Measurements from ENCODE around the gene RACK1. TPM values are rescaled to one million over a fixed set of nuclear protein-coding genes. Genes with fewer than 3 reads are reported as not detected.
"Not testable (repeated sequence)": the region's sequence is repeated elsewhere in the genome, so short reads cannot be mapped to it uniquely, and the experiment has no call there.

Gene RACK1
- total and polyA plus RNA-seq, 2 donors (not counting 3 experiments of a cell fraction or from before 2014, with no cell fraction given) = 1,910 to 5,629 TPM

GRCh38 chr5:181215997-181216989 lies 27.4 kb downstream of the RACK1 start:
- POLR2A ChIA-PET = no interaction called here
- no peak for TF ChIP-seq CTCF (IDR thresholded peaks at IDR 0.05; ENCODE audit: extremely low read depth in 1 of 2, insufficient read depth in 1 of 2, low read depth in 1 of 2, low read length in 2 of 2)
- no peak for TF ChIP-seq EZH2 (IDR thresholded peaks at IDR 0.05; ENCODE audit: borderline replicate concordance, low read depth, low read length, severe bottlenecking)
- no peak for TF ChIP-seq POLR2AphosphoS5 (IDR thresholded peaks at IDR 0.05; ENCODE audit: insufficient read depth, low read depth, low read length)
- TF ChIP-seq JUN (IDR thresholded peaks at IDR 0.05; ENCODE audit: borderline replicate concordance, insufficient read depth, insufficient read length, low read depth) = no peak
- no peak for TF ChIP-seq POLR2A (IDR thresholded peaks at IDR 0.05; ENCODE audit: low read depth, low read length)
- no peak for FAIRE-seq
- no TSS peak for BruUV-seq (replicated peaks)
- Histone ChIP-seq H3K27me3 (ENCODE audit: control insufficient read depth in 2 of 2, insufficient read depth in 2 of 2, low read length in 2 of 2) (peaks cover 0 to 4% of the 10 kb centered on the region in 2 experiments), H3K4me3 (replicated peaks in 1 of 3; ENCODE audit: insufficient read depth in 1 of 3, low read depth in 1 of 3, low read length in 3 of 3) (peak overlapping the region; percentile 4 to 48 (median 10)), H3K9me3 (replicated peaks; ENCODE audit: control insufficient read depth, insufficient read depth, low read length) (no peaks in the 10 kb centered on the region), H2AFZ (ENCODE audit: low read depth, low read length) (peak overlapping the region; percentile 63), H3K27ac (ENCODE audit: insufficient read depth, low read depth, low read length) (no peak overlapping the region), H3K36me3 (ENCODE audit: control insufficient read depth in 2 of 2, extremely low read depth in 1 of 2, insufficient read depth in 2 of 2, low read length in 2 of 2) (no peaks in the 10 kb centered on the region), H3K9me1 (replicated peaks; ENCODE audit: control insufficient read depth, extremely low read depth, insufficient read depth, low read length) (no peaks in the 10 kb centered on the region), H4K20me1 (replicated peaks; ENCODE audit: control insufficient read depth, extremely low read depth, insufficient read depth, low read length) (no peaks in the 10 kb centered on the region), H3K9ac (replicated peaks; ENCODE audit: extremely low read depth, insufficient read depth, low read length) (no peak overlapping the region), H3K79me2 (ENCODE audit: control insufficient read depth, insufficient read depth, low read length) (no peaks in the 10 kb centered on the region), H3K4me1 (ENCODE audit: control insufficient read depth, extremely low read depth, insufficient read depth, low read length) (peaks cover 10% of the 10 kb centered on the region), H3K4me2 (ENCODE audit: insufficient read depth, low read length) (peak overlapping the region; percentile 63)
- dilution Hi-C loops (cut with MboI; ENCODE audit: extremely low pct_ligation_motif_present, low sequenced_read_pairs) (no loop called here), intact Hi-C loops (cut with micrococcal nuclease) (no loop called here)
- DNase-seq (ENCODE audit: low read depth, low spot score) = no peak
- CTCF ChIA-PET = interaction anchor here (1.0 to 1.8 kb wide), 2 partner anchors 9 to 28 kb away, joined by 3 to 8 read pairs; no protein-coding TSS in a partner anchor

GRCh38 chr5:181214249-181214648 lies 29.5 kb downstream of the RACK1 start:
- H3K36me3 ChIP-seq (ENCODE audit: control insufficient read depth in 2 of 2, extremely low read depth in 1 of 2, insufficient read depth in 2 of 2, low read length in 2 of 2); H3K9ac ChIP-seq (replicated peaks; ENCODE audit: extremely low read depth, insufficient read depth, low read length); POLR2A ChIA-PET; H3K9me3 ChIP-seq (replicated peaks; ENCODE audit: control insufficient read depth, insufficient read depth, low read length); H3K9me1 ChIP-seq (replicated peaks; ENCODE audit: control insufficient read depth, extremely low read depth, insufficient read depth, low read length); DNase-seq (ENCODE audit: low read depth, low spot score); intact Hi-C loops (cut with micrococcal nuclease); H3K4me2 ChIP-seq (ENCODE audit: insufficient read depth, low read length); BruUV-seq (replicated peaks); H2AFZ ChIP-seq (ENCODE audit: low read depth, low read length); H3K79me2 ChIP-seq (ENCODE audit: control insufficient read depth, insufficient read depth, low read length); H4K20me1 ChIP-seq (replicated peaks; ENCODE audit: control insufficient read depth, extremely low read depth, insufficient read depth, low read length); dilution Hi-C loops (cut with MboI; ENCODE audit: extremely low pct_ligation_motif_present, low sequenced_read_pairs); FAIRE-seq; H3K27me3 ChIP-seq (ENCODE audit: control insufficient read depth in 2 of 2, insufficient read depth in 2 of 2, low read length in 2 of 2); H3K4me3 ChIP-seq (replicated peaks in 1 of 3; ENCODE audit: insufficient read depth in 1 of 3, low read depth in 1 of 3, low read length in 3 of 3); H3K27ac ChIP-seq (ENCODE audit: insufficient read depth, low read depth, low read length): not testable (repeated sequence)
- CTCF ChIA-PET = interaction anchor here (1.0 to 1.4 kb wide), 2 partner anchors 11 to 22 kb away, joined by 3 read pairs; no protein-coding TSS in a partner anchor
- H3K4me1 ChIP-seq (ENCODE audit: control insufficient read depth, extremely low read depth, insufficient read depth, low read length) = peaks cover 10% of the 10 kb centered on the region

Measured in endothelial cell of umbilical vein (primary cell).